NT2/D1 (cell line): ENCODE measurements around the gene SAMM50.

ENCODE experiments used
- DNase-seq: peaks from one replicate; pipeline ENCODE4 v3.0.0-alpha.2; 2011; ENCODE audit warnings: low read depth, low spot score
- H3K27me3 ChIP-seq: 2 replicates; pipeline ENCODE4 v1.6.0; 2011; ENCODE audit warnings: mild to moderate bottlenecking; ENCODE audit not compliant: insufficient read length, insufficient read depth
- H3K36me3 ChIP-seq: 2 replicates; pipeline ENCODE4 v1.6.1; 2011; ENCODE audit warnings: mild to moderate bottlenecking, low read length, mixed read lengths; ENCODE audit not compliant: insufficient read depth, insufficient read length
- H3K4me1 ChIP-seq: 2 replicates; pipeline ENCODE4 v1.5.1; 2011; ENCODE audit not compliant: insufficient read depth, insufficient read length
- H3K4me3 ChIP-seq: 2 replicates; pipeline ENCODE4 v1.5.1; 2011; ENCODE audit warnings: low read depth; ENCODE audit not compliant: insufficient read length
- H3K9ac ChIP-seq: 2 replicates; pipeline ENCODE4 v1.6.0; 2011; ENCODE audit warnings: low read depth; ENCODE audit not compliant: insufficient read length
- H3K9me3 ChIP-seq: 2 replicates; pipeline ENCODE4 v1.5.1; 2011; ENCODE audit warnings: mild to moderate bottlenecking, low read length; ENCODE audit not compliant: insufficient read depth
- SUZ12 ChIP-seq: IDR thresholded peaks from 2 replicates; pipeline ENCODE4 v1.6.1; 2011; ENCODE audit not compliant: insufficient read length, insufficient read depth; ENCODE audit errors: extremely low read depth
- YY1 ChIP-seq: IDR thresholded peaks from 2 replicates; pipeline ENCODE4 v1.6.1; 2011; ENCODE audit not compliant: insufficient read length, insufficient read depth
- ZNF274 ChIP-seq: IDR thresholded peaks from 2 replicates; pipeline ENCODE4 v1.6.1; 2011; ENCODE audit warnings: mild to moderate bottlenecking, low read depth, low read length

SAMM50 gene

DNA sequence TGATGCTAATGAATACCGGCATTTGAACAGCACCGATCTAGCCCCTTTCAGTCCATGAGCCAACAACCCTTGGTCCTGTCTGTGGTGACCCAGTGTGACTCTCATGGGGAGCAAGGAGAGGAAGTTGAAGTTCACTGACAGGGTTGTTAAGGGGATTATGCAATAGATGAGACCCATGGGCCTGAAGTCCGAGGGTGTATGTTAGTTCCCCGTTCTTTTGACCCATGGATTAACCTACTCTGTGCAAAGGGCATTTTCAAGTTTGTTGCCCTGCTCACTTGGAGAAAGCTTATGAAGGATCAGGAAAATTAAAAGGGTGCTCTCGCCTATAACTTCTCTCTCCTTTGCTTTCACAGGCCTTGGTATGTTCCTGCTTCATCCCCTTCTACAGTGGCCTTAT, 26.8 kb upstream of the SAMM50 start:
- Histone ChIP-seq H3K36me3 (peaks cover 49% of the 10 kb centered on the region), H3K27me3 (no peaks in the 10 kb centered on the region)
- no peak for TF ChIP-seq ZNF274
- TF ChIP-seq SUZ12: no peak

DNA sequence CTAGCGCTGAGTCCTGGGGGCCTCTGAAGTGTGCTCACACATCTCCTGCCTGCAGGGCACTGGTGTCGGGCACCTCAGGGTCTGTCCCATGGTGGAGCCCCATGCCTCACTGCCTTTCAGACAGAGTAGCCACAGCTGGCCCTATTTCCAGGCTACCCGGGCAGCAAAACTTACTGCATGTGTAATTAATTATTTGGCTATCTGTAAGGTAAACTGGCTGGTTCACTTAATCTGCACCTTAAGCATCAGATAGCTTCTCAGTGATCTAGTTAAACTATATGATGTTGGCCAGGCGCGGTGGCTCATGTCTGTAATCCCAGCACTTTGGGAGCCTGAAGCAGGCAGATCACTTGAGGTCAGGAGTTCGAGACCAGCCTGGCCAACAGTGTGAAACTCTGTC, 26.3 kb upstream of the SAMM50 start:
- Histone ChIP-seq H3K4me1 (peaks cover 13% of the 10 kb centered on the region), H3K4me3 (no peak overlapping the region), H3K36me3 (peaks cover 53% of the 10 kb centered on the region), H3K9me3 (no peaks in the 10 kb centered on the region), H3K27me3 (no peaks in the 10 kb centered on the region), H3K9ac (no peak overlapping the region)
- no peak for TF ChIP-seq SUZ12
- no peak for TF ChIP-seq ZNF274
- no peak for TF ChIP-seq YY1
- no peak for DNase-seq

More for the DNA sequence above, 26.8 kb upstream of the SAMM50 start:
- DNase-seq: no peak
- Histone ChIP-seq H3K4me1 (peaks cover 13% of the 10 kb centered on the region), H3K4me3 (no peak overlapping the region), H3K9ac (no peak overlapping the region), H3K9me3 (no peaks in the 10 kb centered on the region)

DNA sequence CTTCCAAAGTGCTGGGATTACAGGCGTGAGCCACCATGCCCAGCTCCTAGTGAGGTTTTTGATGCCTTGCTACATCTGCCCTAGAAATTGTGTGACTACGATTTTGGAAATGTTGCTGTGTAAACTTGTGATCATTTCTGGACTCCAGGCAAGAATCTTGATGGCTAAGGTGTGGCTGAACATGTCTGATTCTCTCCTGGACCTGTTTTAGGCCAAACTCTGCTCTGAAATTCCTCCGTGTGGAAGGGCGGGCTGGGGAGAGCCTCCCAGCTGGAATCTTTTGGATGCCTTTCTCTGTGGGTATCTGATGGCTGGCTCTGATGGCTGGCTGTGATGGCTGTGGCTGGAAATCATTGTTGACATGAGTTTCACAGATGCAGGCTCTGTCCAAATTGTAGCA, 23.5 kb upstream of the SAMM50 start:
- H3K4me1 ChIP-seq: peaks cover 7% of the 10 kb centered on the region
- peaks cover 68% of the 10 kb centered on the region for H3K36me3 ChIP-seq
- no peaks in the 10 kb centered on the region for H3K27me3 ChIP-seq
- no peaks in the 10 kb centered on the region for H3K9me3 ChIP-seq
- no peak overlapping the region for H3K9ac ChIP-seq
- no peak overlapping the region for H3K4me3 ChIP-seq
- TF ChIP-seq YY1: no peak
- TF ChIP-seq ZNF274: no peak
- TF ChIP-seq SUZ12: no peak
- no peak for DNase-seq

DNA sequence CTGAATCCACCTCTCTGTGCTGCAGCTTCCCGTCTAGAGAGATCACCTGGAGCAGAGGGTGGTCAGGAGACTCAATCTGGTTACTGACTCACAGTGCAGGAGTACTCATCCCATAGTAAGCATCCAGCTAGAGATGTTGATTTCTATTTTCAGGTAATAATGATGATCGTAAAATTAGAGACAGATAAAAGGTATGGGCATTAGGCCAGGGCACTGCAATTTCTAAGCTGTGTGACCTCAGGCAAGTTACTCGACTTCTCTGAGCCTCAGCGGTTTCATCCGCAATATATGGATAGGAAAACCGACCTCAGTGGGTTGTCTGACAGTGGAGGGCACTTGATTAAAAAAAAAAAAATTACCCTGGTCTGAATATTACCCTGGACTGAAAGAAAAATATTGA, 13.8 kb upstream of the SAMM50 start:
- H3K27me3 ChIP-seq: no peaks in the 10 kb centered on the region
- H3K4me1 ChIP-seq: peaks cover 4% of the 10 kb centered on the region
- no peak for DNase-seq
- no peak overlapping the region for H3K4me3 ChIP-seq
- peak overlapping the region; percentile 32 for H3K9ac ChIP-seq
- H3K36me3 ChIP-seq: peaks cover 71% of the 10 kb centered on the region
- H3K9me3 ChIP-seq: no peaks in the 10 kb centered on the region
- TF ChIP-seq ZNF274 (no peak), SUZ12 (no peak), YY1 (no peak)

DNA sequence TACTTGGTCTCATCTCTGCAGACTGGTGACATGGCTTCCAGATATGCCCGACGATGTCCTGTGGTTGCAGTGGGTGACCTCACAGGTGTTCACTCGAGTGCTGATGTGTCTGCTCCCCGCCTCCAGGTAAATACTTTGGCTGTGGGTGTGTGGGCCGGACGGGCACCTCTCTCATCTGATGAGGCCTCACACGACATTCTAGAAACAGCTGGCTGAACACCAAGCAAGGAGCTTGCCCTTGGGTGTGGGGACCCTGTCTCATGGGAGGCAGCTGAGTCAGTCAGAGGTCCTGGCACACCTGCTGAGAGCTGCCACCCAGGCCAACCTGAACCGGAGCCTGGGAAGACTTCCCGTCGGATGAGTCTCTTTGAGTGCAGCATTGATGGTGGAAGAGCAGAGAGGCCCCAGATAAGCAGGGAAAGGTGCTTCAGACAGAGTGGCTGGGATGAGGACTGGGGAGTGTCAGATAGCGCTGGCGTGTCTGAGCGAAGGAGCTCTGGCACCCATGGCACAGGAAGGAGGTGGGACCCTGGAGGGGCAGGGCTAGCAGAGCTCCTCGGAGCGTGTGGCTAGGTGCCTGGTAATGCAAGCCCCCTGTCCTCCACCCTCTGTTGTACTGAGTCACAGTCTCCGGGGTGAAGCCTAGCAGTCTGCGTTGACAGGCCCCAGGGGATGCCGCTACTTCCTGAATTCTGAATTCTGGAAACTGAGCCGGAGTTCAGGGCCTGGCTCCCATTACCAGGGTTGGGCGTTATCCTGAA, 10.4 kb upstream of the SAMM50 start:
- no peaks in the 10 kb centered on the region for H3K27me3 ChIP-seq
- DNase-seq: no peak
- H3K4me3 ChIP-seq: no peak overlapping the region
- no peak overlapping the region for H3K9ac ChIP-seq
- H3K9me3 ChIP-seq: no peaks in the 10 kb centered on the region
- TF ChIP-seq YY1 (no peak), SUZ12 (no peak), ZNF274 (no peak)
- H3K4me1 ChIP-seq: peaks cover 4% of the 10 kb centered on the region
- H3K36me3 ChIP-seq: peaks cover 47% of the 10 kb centered on the region

DNA sequence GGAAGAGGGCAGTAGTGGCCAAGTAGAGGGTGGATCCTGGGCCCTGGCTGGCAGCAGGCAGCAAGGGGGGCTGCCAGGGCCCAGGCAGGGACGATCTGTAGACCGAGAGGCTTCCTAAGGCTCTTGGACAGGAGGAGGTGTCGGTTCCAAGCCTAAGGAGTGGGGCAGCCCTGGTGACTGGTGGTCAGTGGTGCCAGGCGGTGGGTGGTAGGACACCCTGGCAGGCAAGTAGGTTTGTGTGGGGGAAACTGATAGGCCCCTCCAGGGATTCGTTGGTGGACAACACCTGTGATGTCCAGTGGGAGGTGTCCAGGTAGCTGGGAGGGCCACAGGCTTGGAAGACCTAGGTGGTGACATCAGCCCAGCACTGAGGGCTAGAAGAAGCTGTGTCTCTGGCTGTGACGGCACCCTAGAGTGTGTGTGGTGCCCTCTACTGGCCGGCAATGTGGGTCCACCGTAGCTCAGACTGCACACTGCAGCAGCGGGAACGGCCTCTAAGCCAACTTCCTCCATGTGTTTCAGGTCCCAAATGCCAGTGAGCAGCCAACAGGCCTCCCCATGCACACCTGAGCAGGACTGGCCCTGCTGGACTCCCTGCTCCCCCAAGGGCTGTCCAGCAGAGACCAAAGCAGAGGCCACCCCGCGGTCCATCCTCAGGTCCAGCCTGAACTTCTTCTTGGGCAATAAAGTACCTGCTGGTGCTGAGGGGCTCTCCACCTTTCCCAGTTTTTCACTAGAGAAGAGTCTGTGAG, 9.4 kb upstream of the SAMM50 start:
- Histone ChIP-seq H3K4me1 (peaks cover 4% of the 10 kb centered on the region), H3K27me3 (no peaks in the 10 kb centered on the region), H3K36me3 (peaks cover 42% of the 10 kb centered on the region), H3K4me3 (no peak overlapping the region), H3K9me3 (no peaks in the 10 kb centered on the region), H3K9ac (peak overlapping the region; percentile 1)
- no peak for DNase-seq
- TF ChIP-seq SUZ12 (no peak), ZNF274 (no peak), YY1 (no peak)

DNA sequence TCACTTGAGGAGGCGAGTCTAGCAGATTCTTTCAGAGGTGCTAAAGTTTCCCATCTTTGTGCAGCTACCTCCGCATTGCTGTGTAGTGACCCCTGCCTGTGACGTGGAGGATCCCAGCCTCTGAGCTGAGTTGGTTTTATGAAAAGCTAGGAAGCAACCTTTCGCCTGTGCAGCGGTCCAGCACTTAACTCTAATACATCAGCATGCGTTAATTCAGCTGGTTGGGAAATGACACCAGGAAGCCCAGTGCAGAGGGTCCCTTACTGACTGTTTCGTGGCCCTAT, 8.9 kb upstream of the SAMM50 start:
- H3K9ac ChIP-seq: peak overlapping the region; percentile 1
- peaks cover 4% of the 10 kb centered on the region for H3K4me1 ChIP-seq
- DNase-seq: no peak
- H3K27me3 ChIP-seq: no peaks in the 10 kb centered on the region
- H3K9me3 ChIP-seq: no peaks in the 10 kb centered on the region
- peaks cover 39% of the 10 kb centered on the region for H3K36me3 ChIP-seq
- no peak overlapping the region for H3K4me3 ChIP-seq
- no peak for TF ChIP-seq SUZ12
- TF ChIP-seq YY1: no peak
- TF ChIP-seq ZNF274: no peak
